Measurements from ENCODE around the gene ST8SIA5. TPM values are rescaled to one million over a fixed set of nuclear protein-coding genes. Genes with fewer than 3 reads are reported as not detected.

The ST8SIA5 gene
- total RNA-seq, 1 experiment from 2014 or later = 5.4 TPM

DNA sequence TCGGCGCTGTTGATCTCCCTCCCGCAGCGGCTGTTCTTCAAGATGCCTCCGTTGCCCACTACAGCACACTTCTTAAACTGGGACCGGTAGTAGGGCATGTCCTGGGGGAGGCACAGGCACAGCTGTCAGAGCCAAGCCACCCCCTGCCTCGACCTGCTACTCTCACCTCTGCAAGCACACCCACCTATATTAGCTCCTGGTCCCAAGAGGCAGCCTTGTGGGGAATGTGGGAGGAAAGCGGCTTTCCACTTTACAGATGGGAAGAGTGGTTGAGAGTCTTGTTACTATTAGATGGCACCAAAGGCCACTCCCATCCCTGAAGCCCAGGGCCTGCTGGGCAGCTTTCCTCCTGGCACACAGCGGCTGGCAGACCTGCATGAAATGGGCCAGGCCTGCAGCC is 70.7 kb downstream of the ST8SIA5 start:
- Mint-ChIP-seq H3K36me3 (no peaks in the 10 kb centered on the region), H3K9me3 (no peaks in the 10 kb centered on the region), H3K27me3 (ENCODE audit: low read depth) (no peaks in the 10 kb centered on the region), H3K27ac (no peak overlapping the region), H3K4me1 (no peaks in the 10 kb centered on the region), H3K4me3 (no peak overlapping the region)
- TF ChIP-seq CBFB (CRISPR knock-in tag; IDR thresholded peaks at IDR 0.05; ENCODE audit: low read depth) (no peak), ESRRA (CRISPR knock-in tag; IDR thresholded peaks at IDR 0.05; ENCODE audit: borderline replicate concordance) (no peak), FOXJ3 (CRISPR knock-in tag; IDR thresholded peaks at IDR 0.05; ENCODE audit: borderline replicate concordance) (no peak), GTF2I (CRISPR knock-in tag; conservative IDR thresholded peaks at IDR 0.05) (no peak), RELA (CRISPR knock-in tag; IDR thresholded peaks at IDR 0.05; ENCODE audit: borderline replicate concordance) (no peak), GRHL2 (CRISPR knock-in tag; IDR thresholded peaks at IDR 0.05; ENCODE audit: insufficient replicate concordance, severe bottlenecking) (no peak), SP1 (CRISPR knock-in tag; conservative IDR thresholded peaks at IDR 0.05) (no peak), SOX15 (CRISPR knock-in tag; IDR thresholded peaks at IDR 0.05) (no peak), ATF1 (CRISPR knock-in tag; IDR thresholded peaks at IDR 0.05) (no peak)
- TF ChIP-seq, protein P1, sequence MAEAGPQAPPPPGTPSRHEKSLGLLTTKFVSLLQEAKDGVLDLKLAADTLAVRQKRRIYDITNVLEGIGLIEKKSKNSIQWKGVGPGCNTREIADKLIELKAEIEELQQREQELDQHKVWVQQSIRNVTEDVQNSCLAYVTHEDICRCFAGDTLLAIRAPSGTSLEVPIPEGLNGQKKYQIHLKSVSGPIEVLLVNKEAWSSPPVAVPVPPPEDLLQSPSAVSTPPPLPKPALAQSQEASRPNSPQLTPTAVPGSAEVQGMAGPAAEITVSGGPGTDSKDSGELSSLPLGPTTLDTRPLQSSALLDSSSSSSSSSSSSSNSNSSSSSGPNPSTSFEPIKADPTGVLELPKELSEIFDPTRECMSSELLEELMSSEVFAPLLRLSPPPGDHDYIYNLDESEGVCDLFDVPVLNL (CRISPR knock-in tag; IDR thresholded peaks at IDR 0.05; ENCODE audit: borderline replicate concordance, low read depth) = no peak
- POLR2A ChIA-PET = no interaction called here
- CTCF ChIA-PET = no interaction called here
- DNase-seq (ENCODE audit: low spot score) (no peak), ATAC-seq (no peak)

DNA sequence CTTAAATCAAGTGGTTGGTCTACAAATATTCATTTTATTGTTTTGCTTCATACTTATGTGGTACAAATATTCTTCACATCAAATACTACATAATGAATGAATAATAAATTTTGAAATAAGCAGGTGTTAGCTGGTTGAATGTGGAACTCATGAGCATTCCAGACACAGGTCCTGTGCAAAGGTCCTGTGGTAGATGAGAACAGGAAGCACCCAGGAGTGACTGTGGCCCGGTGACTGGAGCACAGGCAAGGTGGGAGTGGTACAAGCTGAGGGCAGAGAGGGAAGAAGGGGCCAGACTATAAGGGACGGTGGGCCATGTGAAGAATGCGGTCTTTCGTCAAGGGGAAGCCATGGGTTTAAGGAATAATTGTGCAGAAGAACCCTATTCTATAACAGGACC is 73.6 kb downstream of the ST8SIA5 start:
- Mint-ChIP-seq H3K4me1 (no peaks in the 10 kb centered on the region), H3K9me3 (no peaks in the 10 kb centered on the region), H3K27me3 (ENCODE audit: low read depth) (no peaks in the 10 kb centered on the region), H3K4me3 (no peak overlapping the region), H3K27ac (no peak overlapping the region), H3K36me3 (no peaks in the 10 kb centered on the region)
- ChIA-PET POLR2A (no interaction called here), CTCF (interaction anchor here (1.1 kb wide), 1 partner anchor 25 kb away, joined by 3 read pairs; no protein-coding TSS in a partner anchor)
- TF ChIP-seq ERG (CRISPR knock-in tag; IDR thresholded peaks at IDR 0.05) (no peak), ESRRA (CRISPR knock-in tag; IDR thresholded peaks at IDR 0.05; ENCODE audit: borderline replicate concordance) (no peak), KAT7 (CRISPR knock-in tag; IDR thresholded peaks at IDR 0.05; ENCODE audit: borderline replicate concordance) (no peak), ZNF423 (CRISPR knock-in tag; IDR thresholded peaks at IDR 0.05) (no peak), IRF2 (CRISPR knock-in tag; IDR thresholded peaks at IDR 0.05; ENCODE audit: borderline replicate concordance, low read depth) (no peak), NR3C1 (CRISPR knock-in tag; conservative IDR thresholded peaks at IDR 0.05; ENCODE audit: low read depth) (no peak), NR1H2 (CRISPR knock-in tag; IDR thresholded peaks at IDR 0.05) (no peak), ZNF425 (CRISPR knock-in tag; conservative IDR thresholded peaks at IDR 0.05) (no peak), TEAD4 (CRISPR knock-in tag; IDR thresholded peaks at IDR 0.05) (no peak), NFATC4 (CRISPR knock-in tag; IDR thresholded peaks at IDR 0.05) (no peak), HMGA2 (CRISPR knock-in tag; IDR thresholded peaks at IDR 0.05) (no peak), MLX (CRISPR knock-in tag; IDR thresholded peaks at IDR 0.05) (no peak)
- TF ChIP-seq, protein P2, sequence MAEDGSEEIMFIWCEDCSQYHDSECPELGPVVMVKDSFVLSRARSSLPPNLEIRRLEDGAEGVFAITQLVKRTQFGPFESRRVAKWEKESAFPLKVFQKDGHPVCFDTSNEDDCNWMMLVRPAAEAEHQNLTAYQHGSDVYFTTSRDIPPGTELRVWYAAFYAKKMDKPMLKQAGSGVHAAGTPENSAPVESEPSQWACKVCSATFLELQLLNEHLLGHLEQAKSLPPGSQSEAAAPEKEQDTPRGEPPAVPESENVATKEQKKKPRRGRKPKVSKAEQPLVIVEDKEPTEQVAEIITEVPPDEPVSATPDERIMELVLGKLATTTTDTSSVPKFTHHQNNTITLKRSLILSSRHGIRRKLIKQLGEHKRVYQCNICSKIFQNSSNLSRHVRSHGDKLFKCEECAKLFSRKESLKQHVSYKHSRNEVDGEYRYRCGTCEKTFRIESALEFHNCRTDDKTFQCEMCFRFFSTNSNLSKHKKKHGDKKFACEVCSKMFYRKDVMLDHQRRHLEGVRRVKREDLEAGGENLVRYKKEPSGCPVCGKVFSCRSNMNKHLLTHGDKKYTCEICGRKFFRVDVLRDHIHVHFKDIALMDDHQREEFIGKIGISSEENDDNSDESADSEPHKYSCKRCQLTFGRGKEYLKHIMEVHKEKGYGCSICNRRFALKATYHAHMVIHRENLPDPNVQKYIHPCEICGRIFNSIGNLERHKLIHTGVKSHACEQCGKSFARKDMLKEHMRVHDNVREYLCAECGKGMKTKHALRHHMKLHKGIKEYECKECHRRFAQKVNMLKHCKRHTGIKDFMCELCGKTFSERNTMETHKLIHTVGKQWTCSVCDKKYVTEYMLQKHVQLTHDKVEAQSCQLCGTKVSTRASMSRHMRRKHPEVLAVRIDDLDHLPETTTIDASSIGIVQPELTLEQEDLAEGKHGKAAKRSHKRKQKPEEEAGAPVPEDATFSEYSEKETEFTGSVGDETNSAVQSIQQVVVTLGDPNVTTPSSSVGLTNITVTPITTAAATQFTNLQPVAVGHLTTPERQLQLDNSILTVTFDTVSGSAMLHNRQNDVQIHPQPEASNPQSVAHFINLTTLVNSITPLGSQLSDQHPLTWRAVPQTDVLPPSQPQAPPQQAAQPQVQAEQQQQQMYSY (CRISPR knock-in tag; IDR thresholded peaks at IDR 0.05) = no peak
- TF ChIP-seq, protein P3, sequence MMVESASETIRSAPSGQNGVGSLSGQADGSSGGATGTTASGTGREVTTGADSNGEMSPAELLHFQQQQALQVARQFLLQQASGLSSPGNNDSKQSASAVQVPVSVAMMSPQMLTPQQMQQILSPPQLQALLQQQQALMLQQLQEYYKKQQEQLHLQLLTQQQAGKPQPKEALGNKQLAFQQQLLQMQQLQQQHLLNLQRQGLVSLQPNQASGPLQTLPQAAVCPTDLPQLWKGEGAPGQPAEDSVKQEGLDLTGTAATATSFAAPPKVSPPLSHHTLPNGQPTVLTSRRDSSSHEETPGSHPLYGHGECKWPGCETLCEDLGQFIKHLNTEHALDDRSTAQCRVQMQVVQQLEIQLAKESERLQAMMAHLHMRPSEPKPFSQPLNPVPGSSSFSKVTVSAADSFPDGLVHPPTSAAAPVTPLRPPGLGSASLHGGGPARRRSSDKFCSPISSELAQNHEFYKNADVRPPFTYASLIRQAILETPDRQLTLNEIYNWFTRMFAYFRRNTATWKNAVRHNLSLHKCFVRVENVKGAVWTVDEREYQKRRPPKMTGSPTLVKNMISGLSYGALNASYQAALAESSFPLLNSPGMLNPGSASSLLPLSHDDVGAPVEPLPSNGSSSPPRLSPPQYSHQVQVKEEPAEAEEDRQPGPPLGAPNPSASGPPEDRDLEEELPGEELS (CRISPR knock-in tag; IDR thresholded peaks at IDR 0.05) = no peak
- TF ChIP-seq, protein P4, sequence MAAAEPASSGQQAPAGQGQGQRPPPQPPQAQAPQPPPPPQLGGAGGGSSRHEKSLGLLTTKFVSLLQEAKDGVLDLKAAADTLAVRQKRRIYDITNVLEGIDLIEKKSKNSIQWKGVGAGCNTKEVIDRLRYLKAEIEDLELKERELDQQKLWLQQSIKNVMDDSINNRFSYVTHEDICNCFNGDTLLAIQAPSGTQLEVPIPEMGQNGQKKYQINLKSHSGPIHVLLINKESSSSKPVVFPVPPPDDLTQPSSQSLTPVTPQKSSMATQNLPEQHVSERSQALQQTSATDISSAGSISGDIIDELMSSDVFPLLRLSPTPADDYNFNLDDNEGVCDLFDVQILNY (CRISPR knock-in tag; IDR thresholded peaks at IDR 0.05) = no peak
- ATAC-seq (no peak), DNase-seq (ENCODE audit: low spot score) (no peak)
